Mucosa of descending colon (tissue), 3 donors: ENCODE measurements around the gene CEP63. TPM values are rescaled to one million over a fixed set of nuclear protein-coding genes. Genes with fewer than 3 reads are reported as not detected.

Source experiments
- ATAC-seq: fragments of 200-7000 bp; cut with Tn5 transposase; one replicate; pipeline ENCODE4 v1.9.1; 2020; ENCODE audit warnings: mild to moderate bottlenecking, moderate library complexity
- DNase-seq, 3 donors: peaks; one replicate each; pipeline ENCODE4 v3.0.0-alpha.2; 2020
- H3K36me3 ChIP-seq: fragments of 200-600 bp; one replicate; pipeline ENCODE4 v1.8.0; 2021; ENCODE audit warnings: low read depth, mild to moderate bottlenecking
- H3K4me1 ChIP-seq: fragments of 200-600 bp; one replicate; pipeline ENCODE4 v1.8.0; 2021; ENCODE audit warnings: low read depth, mild to moderate bottlenecking
- H3K4me3 ChIP-seq: fragments of 200-600 bp; one replicate; pipeline ENCODE4 v1.8.0; 2021; ENCODE audit warnings: mild to moderate bottlenecking
- H3K9me3 ChIP-seq: fragments of 200-600 bp; one replicate; pipeline ENCODE4 v1.8.0; 2021; ENCODE audit warnings: mild to moderate bottlenecking
- CTCF ChIP-seq: fragments of 200-600 bp; IDR thresholded peaks from one replicate; pipeline ENCODE4 v1.8.0; 2022; ENCODE audit warnings: antibody characterized with exemption, mild to moderate bottlenecking
- intact Hi-C, 2 donors: fragments of 100-400 bp; cut with DNase I in 1 of 2; cut with micrococcal nuclease in 1 of 2; formaldehyde crosslinking; loops; one replicate each; pipeline versions ENCODE4 v1.11.0 to v1.11.1; 2022; cut with DNase I, micrococcal nuclease
- total RNA-seq, 3 donors: library from RNA; stranded (reverse); fragmentation: NEBNext Ultra II Directional in 2 of 3; extraction: Animal tissue kit (Norgen Biotek cat#: 25700) in 2 of 3; gene quantifications; one replicate each; pipeline versions ENCODE4 v1.2.1 to v1.2.4, GENCODE V29; 2021 to 2023
- donor health status: DM: no; HTN: no; CAD: no; lungs with moderate emphysema.
- donor health status: DM: no; HTN: no; CAD: no.
- donor health status: DM: no; HTN: yes; CAD: no.

Gene CEP63
- total RNA-seq, 3 donors from 2014 or later, result 19.8 to 34.2 (median 19.8) TPM

- Histone ChIP-seq H3K36me3 (no peaks in the 10 kb centered on the region), H3K4me1 (no peaks in the 10 kb centered on the region), H3K9me3 (no peaks in the 10 kb centered on the region), H3K4me3 (no peak overlapping the region)
- no peak for DNase-seq
- TF ChIP-seq CTCF, result no peak
- intact Hi-C loops, result no loop called here
- ATAC-seq, result no peak
Measured at GRCh38 chr3:134495980-134496379, 10.1 kb downstream of the CEP63 start.

GRCh38 chr3:134496471-134497071 lies 10.7 kb downstream of the CEP63 start:
- Histone ChIP-seq H3K4me3 (no peak overlapping the region), H3K9me3 (no peaks in the 10 kb centered on the region), H3K4me1 (no peaks in the 10 kb centered on the region), H3K36me3 (no peaks in the 10 kb centered on the region)
- TF ChIP-seq CTCF, result no peak
- ATAC-seq (no peak), DNase-seq (no peak)
- intact Hi-C loops, result no loop called here

GRCh38 chr3:134503266-134503665 lies 17.4 kb downstream of the CEP63 start:
- no peak for TF ChIP-seq CTCF
- no peaks in the 10 kb centered on the region for H3K4me1 ChIP-seq
- no peak for DNase-seq
- H3K9me3 ChIP-seq, result no peaks in the 10 kb centered on the region
- intact Hi-C loops, result no loop called here
- ATAC-seq, result no peak
- no peaks in the 10 kb centered on the region for H3K36me3 ChIP-seq
- no peak overlapping the region for H3K4me3 ChIP-seq

GRCh38 chr3:134504132-134504531 lies 18.3 kb downstream of the CEP63 start:
- Histone ChIP-seq H3K4me1 (no peaks in the 10 kb centered on the region), H3K4me3 (no peak overlapping the region), H3K9me3 (no peaks in the 10 kb centered on the region), H3K36me3 (no peaks in the 10 kb centered on the region)
- no peak for ATAC-seq
- no peak for DNase-seq
- TF ChIP-seq CTCF, result no peak
- intact Hi-C loops, result no loop called here

GRCh38 chr3:134505485-134505884 lies 19.6 kb downstream of the CEP63 start:
- no peaks in the 10 kb centered on the region for H3K4me1 ChIP-seq
- TF ChIP-seq CTCF, result no peak
- no peak for ATAC-seq
- no peaks in the 10 kb centered on the region for H3K36me3 ChIP-seq
- H3K4me3 ChIP-seq, result no peak overlapping the region
- DNase-seq, result no peak
- no peaks in the 10 kb centered on the region for H3K9me3 ChIP-seq
- intact Hi-C loops, result no loop called here

- DNase-seq, result no peak
- Histone ChIP-seq H3K4me3 (no peak overlapping the region), H3K9me3 (no peaks in the 10 kb centered on the region), H3K4me1 (no peaks in the 10 kb centered on the region), H3K36me3 (no peaks in the 10 kb centered on the region)
- intact Hi-C loops, result no loop called here
- no peak for TF ChIP-seq CTCF
- ATAC-seq, result no peak
Measured at GRCh38 chr3:134511500-134511899, 25.6 kb downstream of the CEP63 start.
